Neuronal stem cell (in vitro differentiated cells): ENCODE measurements around the gene SP8.

Source experiments
- DNase-seq: peaks from one replicate; pipeline ENCODE4 v3.0.0-alpha.2; 2013; ENCODE audit warnings: low spot score
- H2AFZ ChIP-seq: one replicate; pipeline ENCODE4 v1.6.1; 2013; ENCODE audit warnings: mild to moderate bottlenecking, low read length, inconsistent platforms
- H2AK5ac ChIP-seq: 2 replicates; pipeline ENCODE4 v1.6.1; 2013; ENCODE audit warnings: low read depth, mild to moderate bottlenecking, inconsistent platforms, low read length, moderate library complexity, mixed read lengths
- H2BK120ac ChIP-seq: 2 replicates; pipeline ENCODE4 v1.6.1; 2013; ENCODE audit warnings: low read depth, mild to moderate bottlenecking, inconsistent platforms, low read length, moderate library complexity, mixed read lengths
- H2BK12ac ChIP-seq: one replicate; pipeline ENCODE4 v1.6.1; 2013; ENCODE audit warnings: low read length, inconsistent platforms
- H2BK15ac ChIP-seq: 2 replicates; pipeline ENCODE4 v1.6.1; 2013; ENCODE audit warnings: mild to moderate bottlenecking, low read length, inconsistent platforms, mixed read lengths
- H2BK5ac ChIP-seq: one replicate; pipeline ENCODE4 v1.6.1; 2013; ENCODE audit warnings: inconsistent platforms, mild to moderate bottlenecking, low read length, moderate library complexity
- H3K14ac ChIP-seq: one replicate; pipeline ENCODE4 v1.6.1; 2013; ENCODE audit warnings: low read length, inconsistent platforms
- H3K18ac ChIP-seq: 2 replicates; pipeline ENCODE4 v1.6.1; 2013; ENCODE audit warnings: low read length, inconsistent platforms
- H3K23ac ChIP-seq: 2 replicates; pipeline ENCODE4 v1.6.1; 2013; ENCODE audit warnings: low read depth, mild to moderate bottlenecking, mixed read lengths, low read length, inconsistent platforms; ENCODE audit not compliant: poor library complexity
- H3K27ac ChIP-seq: replicated peaks from 3 replicates; pipeline ENCODE4 v1.5.1; 2013; ENCODE audit warnings: low read length, inconsistent platforms
- H3K27me3 ChIP-seq, 3 experiments: 2 replicates each; pipeline ENCODE4 v1.6.1; 2013; ENCODE audit warnings: low read length in 3 of 3, mild to moderate bottlenecking in 2 of 3, inconsistent platforms in 1 of 3, low read depth in 1 of 3, mixed read lengths in 1 of 3, moderate library complexity in 1 of 3; ENCODE audit not compliant: control insufficient read depth in 3 of 3, insufficient read depth in 3 of 3
- H3K36me3 ChIP-seq, 2 donors: replicated peaks in 1 of 2; 2 replicates each; pipeline ENCODE4 v1.6.1; 2013; ENCODE audit warnings: low read length in 2 of 2; ENCODE audit not compliant: control insufficient read depth in 2 of 2, insufficient read depth in 2 of 2
- H3K4ac ChIP-seq: 2 replicates; pipeline ENCODE4 v1.6.1; 2013; ENCODE audit warnings: inconsistent platforms, mild to moderate bottlenecking, low read length, moderate library complexity
- H3K4me1 ChIP-seq, 2 donors: 1 replicate in 1 of 2; 2 replicates in 1 of 2; pipeline ENCODE4 v1.6.1; 2013; ENCODE audit warnings: low read length in 2 of 2, low read depth in 1 of 2; ENCODE audit not compliant: control insufficient read depth in 2 of 2, insufficient read depth in 1 of 2
- H3K4me2 ChIP-seq: one replicate; pipeline ENCODE4 v1.6.1; 2013; ENCODE audit warnings: mild to moderate bottlenecking, low read length, inconsistent platforms; ENCODE audit not compliant: insufficient read depth, poor library complexity, severe bottlenecking
- H3K4me3 ChIP-seq, 2 donors: 2 replicates each; pipeline ENCODE4 v1.5.1; 2013; ENCODE audit warnings: low read length in 2 of 2, mild to moderate bottlenecking in 2 of 2, inconsistent platforms in 1 of 2, moderate library complexity in 1 of 2
- H3K79me1 ChIP-seq: one replicate; pipeline ENCODE4 v1.6.1; 2013; ENCODE audit warnings: low read depth, mild to moderate bottlenecking, inconsistent platforms, low read length, moderate library complexity
- H3K9ac ChIP-seq: one replicate; pipeline ENCODE4 v1.6.1; 2013; ENCODE audit warnings: mild to moderate bottlenecking, low read depth, low read length, inconsistent platforms; ENCODE audit not compliant: poor library complexity
- H3K9me3 ChIP-seq, 2 donors: replicated peaks in 1 of 2; 2 replicates each; pipeline versions ENCODE3 to v1.6.1; 2013; ENCODE audit warnings: low read length in 2 of 2, mild to moderate bottlenecking in 2 of 2, inconsistent platforms in 1 of 2, low read depth in 1 of 2, mixed read lengths in 1 of 2, moderate library complexity in 1 of 2; ENCODE audit not compliant: control insufficient read depth in 2 of 2, insufficient read depth in 1 of 2
- H4K8ac ChIP-seq: one replicate; pipeline ENCODE4 v1.6.1; 2013; ENCODE audit warnings: low read depth, mild to moderate bottlenecking, inconsistent platforms, low read length, moderate library complexity
- H4K91ac ChIP-seq: one replicate; pipeline ENCODE4 v1.6.1; 2013; ENCODE audit warnings: low read length, low read depth, mild to moderate bottlenecking, inconsistent platforms; ENCODE audit not compliant: poor library complexity
- WGBS, 2 donors: extraction: QIAGEN DNeasy Blood & Tissue Kit; methylation state at CpG; one replicate each; pipeline ENCODE4 v1.1.7; 2013; ENCODE audit warnings: missing lambda C conversion rate in 2 of 2, mixed read lengths in 1 of 2; ENCODE audit not compliant: insufficient read length in 2 of 2, insufficient replicate concordance in 1 of 2; ENCODE audit errors: extremely low coverage in 2 of 2; 5-methylcytosine and 5-hydroxymethylcytosine counted together

The SP8 gene

GRCh38 chr7:20779041-20779440, 7.6 kb downstream of the SP8 start:
- H3K9ac ChIP-seq: no peak overlapping the region
- peaks cover 4% of the 10 kb centered on the region for H3K79me1 ChIP-seq
- no peak overlapping the region for H4K8ac ChIP-seq
- no peaks in the 10 kb centered on the region for H3K9me3 ChIP-seq
- peaks cover 0 to 92% (median 0%) of the 10 kb centered on the region in 3 experiments for H3K27me3 ChIP-seq
- H2BK120ac ChIP-seq: no peak overlapping the region
- H3K4me1 ChIP-seq: peaks cover 0 to 15% of the 10 kb centered on the region in 2 donors
- no CpG with 5 or more reads among the region's 16 CpGs for whole genome bisulfite sequencing, 2 donors
- H3K14ac ChIP-seq: no peak overlapping the region
- H3K18ac ChIP-seq: no peak overlapping the region
- H2AK5ac ChIP-seq: no peak overlapping the region
- H3K4me3 ChIP-seq: peak overlapping the region in 1 of 2 donors; percentile 24
- DNase-seq: no peak
- no peak overlapping the region for H2BK5ac ChIP-seq
- H2BK15ac ChIP-seq: no peak overlapping the region
- H3K23ac ChIP-seq: no peak overlapping the region
- no peak overlapping the region for H2BK12ac ChIP-seq
- H4K91ac ChIP-seq: no peak overlapping the region
- peak overlapping the region; percentile 81 for H3K27ac ChIP-seq
- peak overlapping the region; percentile 51 for H3K4me2 ChIP-seq
- H3K4ac ChIP-seq: no peak overlapping the region
- H2AFZ ChIP-seq: no peak overlapping the region
- H3K36me3 ChIP-seq: peaks cover 0 to 7% of the 10 kb centered on the region in 2 donors

GRCh38 chr7:20778063-20778721, 8.5 kb downstream of the SP8 start:
- WGBS, 2 donors: no CpG with 5 or more reads among the region's 63 CpGs
- Histone ChIP-seq H3K4me3 (peak overlapping the region; percentile 36 to 67), H3K18ac (peak overlapping the region; percentile 94), H3K36me3 (no peaks in the 10 kb centered on the region), H2BK120ac (no peak overlapping the region), H3K14ac (no peak overlapping the region), H3K27ac (peak overlapping the region; percentile 81), H2BK12ac (no peak overlapping the region), H3K4me1 (peaks cover 0 to 15% of the 10 kb centered on the region in 2 donors), H4K8ac (no peak overlapping the region), H3K9ac (no peak overlapping the region), H4K91ac (no peak overlapping the region), H2AK5ac (no peak overlapping the region), H2BK15ac (no peak overlapping the region), H3K23ac (no peak overlapping the region), H2BK5ac (peak overlapping the region; percentile 35), H2AFZ (peak overlapping the region; percentile 97), H3K4ac (no peak overlapping the region), H3K9me3 (no peaks in the 10 kb centered on the region), H3K79me1 (peaks cover 4% of the 10 kb centered on the region), H3K4me2 (peak overlapping the region; percentile 60), H3K27me3 (peaks cover 0 to 83% (median 0%) of the 10 kb centered on the region in 3 experiments)
- peak; percentile 85 for DNase-seq

- WGBS, 2 donors: no CpG with 5 or more reads among the region's 30 CpGs
- no peak overlapping the region for H4K8ac ChIP-seq
- peaks cover 0 to 15% of the 10 kb centered on the region in 2 donors for H3K4me1 ChIP-seq
These were observed 9.2 kb downstream of the SP8 start for GRCh38 chr7:20777377-20778062.

GRCh38 chr7:20776942-20777341, 9.7 kb downstream of the SP8 start:
- Histone ChIP-seq H3K4me3 (no peak overlapping the region), H3K14ac (no peak overlapping the region), H3K23ac (no peak overlapping the region), H2AFZ (no peak overlapping the region), H3K79me1 (peaks cover 4% of the 10 kb centered on the region), H3K4me1 (peaks cover 0 to 15% of the 10 kb centered on the region in 2 donors), H2BK12ac (no peak overlapping the region), H3K18ac (no peak overlapping the region), H2BK15ac (no peak overlapping the region), H3K9me3 (no peaks in the 10 kb centered on the region), H3K4ac (no peak overlapping the region), H3K27ac (no peak overlapping the region), H3K9ac (no peak overlapping the region), H3K27me3 (peaks cover 0 to 71% (median 0%) of the 10 kb centered on the region in 3 experiments), H4K8ac (no peak overlapping the region), H3K4me2 (no peak overlapping the region), H2AK5ac (no peak overlapping the region), H2BK5ac (no peak overlapping the region), H2BK120ac (no peak overlapping the region), H3K36me3 (no peaks in the 10 kb centered on the region), H4K91ac (no peak overlapping the region)
- WGBS, 2 donors: no CpG with 5 or more reads among the region's 10 CpGs
- no peak for DNase-seq

More at GRCh38 chr7:20777377-20778062, 9.2 kb downstream of the SP8 start:
- H2BK5ac ChIP-seq: no peak overlapping the region
- H3K18ac ChIP-seq: no peak overlapping the region
- no peak overlapping the region for H3K4ac ChIP-seq
- no peak overlapping the region for H2BK15ac ChIP-seq
- H3K14ac ChIP-seq: no peak overlapping the region
- H3K9me3 ChIP-seq: no peaks in the 10 kb centered on the region
- DNase-seq: no peak
- peak overlapping the region; percentile 60 for H3K4me2 ChIP-seq
- no peak overlapping the region for H4K91ac ChIP-seq
- peaks cover 0 to 77% (median 0%) of the 10 kb centered on the region in 3 experiments for H3K27me3 ChIP-seq
- peaks cover 4% of the 10 kb centered on the region for H3K79me1 ChIP-seq
- peak overlapping the region in 1 of 2 donors; percentile 67 for H3K4me3 ChIP-seq
- H2AK5ac ChIP-seq: no peak overlapping the region
- H2BK12ac ChIP-seq: no peak overlapping the region
- H3K23ac ChIP-seq: no peak overlapping the region
- H3K9ac ChIP-seq: peak overlapping the region; percentile 47
- H2AFZ ChIP-seq: peak overlapping the region; percentile 97
- no peak overlapping the region for H2BK120ac ChIP-seq
- no peaks in the 10 kb centered on the region for H3K36me3 ChIP-seq
- H3K27ac ChIP-seq: no peak overlapping the region
